A549 (cell line): ENCODE results near the gene METTL16. TPM values are rescaled to one million over a fixed set of nuclear protein-coding genes. Genes with fewer than 3 reads are reported as not detected.

Experiments
- ATAC-seq, 2 experiments: fragments of 200-7000 bp in 1 of 2; fragments of >200 bp in 1 of 2; cut with Nextera tagmentation in 1 of 2; cut with Tn5 transposase in 1 of 2; 3 replicates each; pipeline versions ENCODE4 v1.8.0 to v1.9.1; 2018 to 2020; ENCODE audit warnings: mild to moderate bottlenecking in 1 of 2, moderate library complexity in 1 of 2
- CTCF ChIA-PET: fragments of 300-600 bp; sonication (Branson Sonifier 250); formaldehyde crosslinking; extraction: SDS; loops from one replicate; lab custom pipeline; 2021; ENCODE audit warnings: antibody characterized with exemption, inconsistent platforms; lab: Yijun Ruan, JAX
- POLR2A ChIA-PET: fragments of 350-600 bp; formaldehyde crosslinking; extraction: SDS; loops from one replicate; lab custom pipeline; 2021; ENCODE audit warnings: antibody characterized with exemption, inconsistent platforms; lab: Yijun Ruan, JAX
- DNase-seq, 2 experiments: peaks; one replicate each; pipeline versions ENCODE4 v3.0.0 to v3.0.0-alpha.2; 2011 to 2016; ENCODE audit warnings: low read depth in 1 of 2, low spot score in 1 of 2
- FAIRE-seq: peaks from 2 replicates; lab custom pipeline; 2011; peaks lifted over from hg19 to GRCh38; lab: Jason Lieb, UNC
- H3K27ac ChIP-seq, 2 experiments: fragments of >200 bp; sonication (Bioruptor Twin); formaldehyde crosslinking; 3 replicates each; pipeline ENCODE4 v1.5.1; 2016 to 2017
- H3K4me1 ChIP-seq: fragments of >200 bp; sonication (Bioruptor Twin); formaldehyde crosslinking; 3 replicates; pipeline ENCODE4 v1.6.1; 2016
- H3K4me2 ChIP-seq: fragments of >200 bp; sonication (Bioruptor Twin); formaldehyde crosslinking; 3 replicates; pipeline ENCODE4 v1.6.1; 2016
- H3K4me3 ChIP-seq: fragments of >200 bp; sonication (Bioruptor Twin); formaldehyde crosslinking; 3 replicates; pipeline ENCODE4 v1.5.1; 2016
- H3K9me3 ChIP-seq: fragments of >200 bp; sonication (Bioruptor Twin); formaldehyde crosslinking; 3 replicates; pipeline ENCODE4 v1.6.1; 2016
- ATOH8 ChIP-seq: fragments of 250-450 bp; sonication (Bioruptor Pico); IDR thresholded peaks from 2 replicates; pipeline ENCODE4 v1.5.0; 2020; ENCODE audit warnings: low read depth, mild to moderate bottlenecking, moderate library complexity
- BHLHE40 ChIP-seq: IDR thresholded peaks from 2 replicates; pipeline ENCODE4 v1.6.1; 2012; ENCODE audit warnings: low read depth, low read length, inconsistent platforms
- CBX2 ChIP-seq: fragments of 200-600 bp; sonication (generic); IDR thresholded peaks from 2 replicates; pipeline ENCODE4 v1.6.1; 2016; ENCODE audit warnings: low read depth, mild to moderate bottlenecking, borderline replicate concordance
- CBX8 ChIP-seq: fragments of 200-600 bp; sonication (generic); IDR thresholded peaks from 2 replicates; pipeline ENCODE4 v1.6.1; 2016
- CEBPB ChIP-seq, 2 experiments: fragments of >200 bp in 1 of 2; sonication (Bioruptor Twin) in 1 of 2; formaldehyde crosslinking in 1 of 2; IDR thresholded peaks; 2 replicates each; pipeline ENCODE4 v1.6.1; 2012 to 2016
- EHF ChIP-seq: fragments of 250-450 bp; sonication (Bioruptor Pico); IDR thresholded peaks from 2 replicates; pipeline ENCODE4 v1.5.0; 2020; ENCODE audit warnings: mild to moderate bottlenecking
- ELK1 ChIP-seq: fragments of 150-350 bp; IDR thresholded peaks from 2 replicates; pipeline ENCODE4 v1.6.1; 2014; ENCODE audit warnings: low read depth, mild to moderate bottlenecking, low read length
- ESRRA ChIP-seq: fragments of 150-350 bp; IDR thresholded peaks from 2 replicates; pipeline ENCODE4 v1.6.1; 2014; ENCODE audit warnings: mild to moderate bottlenecking, low read length, borderline replicate concordance
- FOSB ChIP-seq: fragments of 250-450 bp; sonication (Bioruptor Pico); IDR thresholded peaks from 2 replicates; pipeline ENCODE4 v1.5.0; 2020; ENCODE audit warnings: mild to moderate bottlenecking, moderate library complexity
- FOSL2 ChIP-seq, 2 experiments: fragments of 450-650 bp in 1 of 2; fragments of >200 bp in 1 of 2; sonication (Bioruptor Twin) in 1 of 2; formaldehyde crosslinking; IDR thresholded peaks; 2 replicates each; pipeline versions ENCODE4 v1.5.0 to v1.6.1; 2016 to 2020; ENCODE audit warnings: mild to moderate bottlenecking in 1 of 2, moderate library complexity in 1 of 2
- FOXS1 ChIP-seq: fragments of 250-450 bp; sonication (Bioruptor Pico); IDR thresholded peaks from 2 replicates; pipeline ENCODE4 v1.5.0; 2020; ENCODE audit warnings: mild to moderate bottlenecking, moderate library complexity
- GATA3 ChIP-seq: IDR thresholded peaks from 2 replicates; pipeline ENCODE4 v1.6.1; 2012; ENCODE audit warnings: borderline replicate concordance
- HES2 ChIP-seq: fragments of >200 bp; sonication (Bioruptor Twin); formaldehyde crosslinking; IDR thresholded peaks from 2 replicates; pipeline ENCODE4 v1.6.1; 2016
- HOXA7 ChIP-seq: fragments of 250-450 bp; sonication (Bioruptor Pico); IDR thresholded peaks from 2 replicates; pipeline ENCODE4 v1.5.0; 2020; ENCODE audit warnings: mild to moderate bottlenecking, moderate library complexity
- JUNB ChIP-seq: fragments of >200 bp; sonication (Bioruptor Twin); formaldehyde crosslinking; IDR thresholded peaks from 2 replicates; pipeline ENCODE4 v1.6.1; 2016
- KDM5A ChIP-seq: fragments of 200-600 bp; sonication (generic); IDR thresholded peaks from 2 replicates; pipeline ENCODE4 v1.6.1; 2016; ENCODE audit warnings: antibody characterized with exemption, mild to moderate bottlenecking
- MAFK ChIP-seq: fragments of 450-650 bp; IDR thresholded peaks from 2 replicates; pipeline ENCODE4 v1.6.1; 2014; ENCODE audit not compliant: partially characterized antibody
- MAX ChIP-seq: IDR thresholded peaks from 2 replicates; pipeline ENCODE4 v1.6.1; 2012
- MYC ChIP-seq: IDR thresholded peaks from 2 replicates; pipeline ENCODE4 v1.6.1; 2012; ENCODE audit warnings: mild to moderate bottlenecking, inconsistent platforms, low read length, improper control_type of control experiment, borderline replicate concordance
- NFE2L2 ChIP-seq: fragments of 150-350 bp; conservative IDR thresholded peaks from 2 replicates; pipeline ENCODE4 v1.6.1; 2014; ENCODE audit warnings: low read length
- NPAS2 ChIP-seq: fragments of 250-450 bp; sonication (Bioruptor Pico); IDR thresholded peaks from 2 replicates; pipeline ENCODE4 v1.8.0; 2022; ENCODE audit warnings: mild to moderate bottlenecking, moderate library complexity, borderline replicate concordance
- NR3C1 ChIP-seq: fragments of >200 bp; sonication (Bioruptor Twin); formaldehyde crosslinking; IDR thresholded peaks from 3 replicates; pipeline ENCODE4 v1.6.1; 2017
- POLR2A ChIP-seq: IDR thresholded peaks from 2 replicates; pipeline ENCODE4 v1.6.1; 2012; ENCODE audit warnings: mild to moderate bottlenecking, low read length
- POLR2AphosphoS2 ChIP-seq: conservative IDR thresholded peaks from 2 replicates; pipeline ENCODE4 v1.6.1; 2012; ENCODE audit warnings: low read length, improper control_type of control experiment, inconsistent platforms
- RAD21 ChIP-seq, 2 experiments: fragments of >200 bp in 1 of 2; sonication (Bioruptor Twin) in 1 of 2; formaldehyde crosslinking in 1 of 2; IDR thresholded peaks in 1 of 2; conservative IDR thresholded peaks in 1 of 2; 2 replicates in 1 of 2; 3 replicates in 1 of 2; pipeline ENCODE4 v1.6.1; 2012 to 2018; ENCODE audit warnings: inconsistent platforms in 1 of 2
- RARB ChIP-seq: fragments of 250-450 bp; sonication (Bioruptor Pico); IDR thresholded peaks from 2 replicates; pipeline ENCODE4 v1.8.0; 2021; ENCODE audit warnings: mild to moderate bottlenecking, moderate library complexity
- RCOR1 ChIP-seq: fragments of 150-350 bp; IDR thresholded peaks from 2 replicates; pipeline ENCODE4 v1.6.1; 2014; ENCODE audit warnings: antibody characterized with exemption, low read length, low read depth
- RFX5 ChIP-seq: fragments of 450-650 bp; IDR thresholded peaks from 2 replicates; pipeline ENCODE4 v1.7.1; 2014; ENCODE audit warnings: antibody characterized with exemption, mild to moderate bottlenecking, moderate library complexity
- RNF2 ChIP-seq: fragments of 200-600 bp; sonication (generic); IDR thresholded peaks from 2 replicates; pipeline ENCODE4 v1.6.1; 2016; ENCODE audit warnings: low read depth, mild to moderate bottlenecking, antibody characterized with exemption, moderate library complexity, borderline replicate concordance
- SMC3 ChIP-seq: fragments of >200 bp; sonication (Bioruptor Twin); formaldehyde crosslinking; IDR thresholded peaks from 3 replicates; pipeline ENCODE4 v1.6.1; 2018; ENCODE audit warnings: inconsistent platforms
- SREBF2 ChIP-seq: fragments of 450-650 bp; IDR thresholded peaks from 2 replicates; pipeline ENCODE4 v1.6.1; 2014; ENCODE audit warnings: mild to moderate bottlenecking, moderate library complexity
- TFCP2L1 ChIP-seq: fragments of 250-450 bp; sonication (Bioruptor Pico); IDR thresholded peaks from 2 replicates; pipeline ENCODE4 v1.5.0; 2021; ENCODE audit warnings: mild to moderate bottlenecking
- TP53 ChIP-seq: fragments of 250-450 bp; sonication (Bioruptor Pico); IDR thresholded peaks from 2 replicates; pipeline ENCODE4 v1.5.0; 2021; ENCODE audit warnings: mild to moderate bottlenecking, moderate library complexity
- ZC3H11A ChIP-seq: fragments of 450-650 bp; IDR thresholded peaks from 2 replicates; pipeline ENCODE4 v1.6.1; 2014; ENCODE audit warnings: antibody characterized with exemption, mild to moderate bottlenecking
- ZNF302 ChIP-seq: fragments of 250-450 bp; sonication (Bioruptor Pico); IDR thresholded peaks from 2 replicates; pipeline ENCODE4 v1.9.0; 2021; ENCODE audit warnings: inconsistent platforms, mild to moderate bottlenecking, moderate library complexity
- ZSCAN20 ChIP-seq: fragments of 250-450 bp; sonication (Bioruptor Pico); IDR thresholded peaks from 2 replicates; pipeline ENCODE4 v1.8.0; 2022; ENCODE audit warnings: mild to moderate bottlenecking, moderate library complexity
- WGBS: methylation state at CpG from one replicate; pipeline ENCODE4 v1.1.6; 2017; ENCODE audit errors: missing lambda C conversion rate; 5-methylcytosine and 5-hydroxymethylcytosine counted together
- polyA plus RNA-seq, 4 experiments: library from polyadenylated mRNA; depleted of rRNA in 3 of 4; stranded (reverse); fragments of >200 nt; fragmentation: RNase III in 1 of 4; extraction: RNeasy Plus Mini Kit Qiagen cat#74134 plus additional on column Dnase treatment in 1 of 4; gene quantifications; 2 replicates in 3 of 4; 3 replicates in 1 of 4; pipeline ENCODE4 v1.2.3, GENCODE V29; 2011 to 2017

METTL16 gene
- polyA plus RNA-seq, 2 of the 4 experiments (the other 2 are of a cell fraction), result 26.5 to 58.0 TPM

- H3K9me3 ChIP-seq, result no peaks in the 10 kb centered on the region
- H3K4me1 ChIP-seq, result peaks cover 18% of the 10 kb centered on the region
- TF ChIP-seq HES2 (no peak), NFE2L2 (no peak), SMC3 (no peak), ESRRA (no peak), POLR2AphosphoS2 (no peak), ELK1 (no peak), MAX (no peak), CEBPB (IDR thresholded peaks at IDR 0.05) (no peak), NPAS2 (CRISPR knock-in tag) (no peak), TP53 (CRISPR knock-in tag) (no peak), KDM5A (no peak), CBX2 (no peak), RARB (no peak), CBX8 (no peak), JUNB (no peak), BHLHE40 (no peak), FOSL2 (IDR thresholded peaks at IDR 0.05) (no peak), FOSL2 (CRISPR knock-in tag; IDR thresholded peaks at IDR 0.05) (no peak), RNF2 (no peak)
- H3K4me2 ChIP-seq, result no peak overlapping the region
- WGBS, result 86% methylated on average over 3 of the region's 3 CpGs
- FAIRE-seq, result no peak
- ChIA-PET CTCF (interaction anchor here (0.7 to 2.3 kb wide), 6 partner anchors 10 to 104 kb away, joined by 3 to 11 read pairs (median 4); no protein-coding TSS in a partner anchor), POLR2A (interaction anchor here (1.2 kb wide), 1 partner anchor 55 kb away, joined by 4 read pairs; the partner anchor contains the start of gene METTL16)
- DNase-seq, result no peak
- ATAC-seq, result no peak
- no peak overlapping the region for H3K27ac ChIP-seq
- H3K4me3 ChIP-seq, result no peak overlapping the region
Observed at GRCh38 chr17:2456475-2456874, 55.2 kb downstream of the METTL16 start.

GRCh38 chr17:2455956-2456355 is 55.7 kb downstream of the METTL16 start:
- DNase-seq (no peak), FAIRE-seq (no peak), ATAC-seq (no peak)
- WGBS, result 89% methylated on average over 3 of the region's 3 CpGs
- Histone ChIP-seq H3K27ac (no peak overlapping the region), H3K4me1 (peaks cover 18% of the 10 kb centered on the region), H3K4me3 (no peak overlapping the region), H3K4me2 (no peak overlapping the region), H3K9me3 (no peaks in the 10 kb centered on the region)
- POLR2A ChIA-PET, result interaction anchor here (1.2 kb wide), 1 partner anchor 56 kb away, joined by 4 read pairs; the partner anchor contains the start of gene METTL16
- CTCF ChIA-PET, result interaction anchor here (0.6 to 2.3 kb wide), 6 partner anchors 21 to 270 kb away, joined by 3 to 11 read pairs (median 3); no protein-coding TSS in a partner anchor
- TF ChIP-seq MAFK, result no peak
- TF ChIP-seq SREBF2, result no peak
- no peak for TF ChIP-seq ZC3H11A
- no peak for TF ChIP-seq GATA3
- no peak for TF ChIP-seq ZSCAN20 (CRISPR knock-in tag)
- TF ChIP-seq POLR2A, result no peak
- no peak for TF ChIP-seq RAD21 (conservative IDR thresholded peaks at IDR 0.05 in 1 of 2, IDR thresholded peaks at IDR 0.05 in 1 of 2)
- no peak for TF ChIP-seq FOSB (CRISPR knock-in tag)

- no peak for DNase-seq
- H3K4me2 ChIP-seq, result no peak overlapping the region
- no peaks in the 10 kb centered on the region for H3K9me3 ChIP-seq
- H3K4me1 ChIP-seq, result peaks cover 2% of the 10 kb centered on the region; the same call in 2 of the 3 replicates
- WGBS, result 92% methylated on average over 3 of the region's 3 CpGs
- H3K4me3 ChIP-seq, result no peak overlapping the region
- ChIA-PET CTCF (no interaction called here), POLR2A (no interaction called here)
- no peak for ATAC-seq
- no peak overlapping the region for H3K27ac ChIP-seq
- no peak for FAIRE-seq
- TF ChIP-seq FOSB (CRISPR knock-in tag), result no peak
- no peak for TF ChIP-seq SMC3
- no peak for TF ChIP-seq HOXA7 (CRISPR knock-in tag)
- TF ChIP-seq TFCP2L1 (CRISPR knock-in tag), result no peak
- no peak for TF ChIP-seq BHLHE40
- TF ChIP-seq FOXS1 (CRISPR knock-in tag), result no peak
- TF ChIP-seq EHF (CRISPR knock-in tag), result no peak
- TF ChIP-seq RCOR1, result no peak
- no peak for TF ChIP-seq ZSCAN20 (CRISPR knock-in tag)
- TF ChIP-seq NR3C1, result no peak
- no peak for TF ChIP-seq MYC
- TF ChIP-seq POLR2AphosphoS2, result no peak
- no peak for TF ChIP-seq NPAS2 (CRISPR knock-in tag)
- no peak for TF ChIP-seq ZNF302 (CRISPR knock-in tag)
- no peak for TF ChIP-seq ATOH8 (CRISPR knock-in tag)
- no peak for TF ChIP-seq RAD21 (conservative IDR thresholded peaks at IDR 0.05 in 1 of 2, IDR thresholded peaks at IDR 0.05 in 1 of 2)
- TF ChIP-seq RFX5, result no peak
Observed at GRCh38 chr17:2453866-2454265, 57.8 kb downstream of the METTL16 start.
